Measurements from ENCODE around the gene KPNA3. TPM values are rescaled to one million over a fixed set of nuclear protein-coding genes. Genes with fewer than 3 reads are reported as not detected.

The KPNA3 gene
- total RNA-seq, 1 experiment from 2014 or later: 23.1 TPM

GRCh38 chr13:49694446-49694845 is 98.0 kb downstream of the KPNA3 start:
- CTCF ChIA-PET: no interaction called here
- no peak overlapping the region for H3K4me3 Mint-ChIP-seq (ENCODE audit: low read depth, unreplicated experiment)
- TF ChIP-seq CTCF (IDR thresholded peaks at IDR 0.05; ENCODE audit: unreplicated experiment): no peak
- H3K4me1 Mint-ChIP-seq (ENCODE audit: low read depth, unreplicated experiment): no peaks in the 10 kb centered on the region
- H3K27ac Mint-ChIP-seq (ENCODE audit: unreplicated experiment): peak overlapping the region; percentile 27
- DNase-seq: no peak
- no TSS peak for BruUV-seq (replicated peaks)
- intact Hi-C loops (cut with micrococcal nuclease; ENCODE audit: unreplicated experiment): no loop called here
- H3K9me3 Mint-ChIP-seq (ENCODE audit: low read depth, unreplicated experiment): no peaks in the 10 kb centered on the region
- H3K27me3 Mint-ChIP-seq (ENCODE audit: unreplicated experiment): no peaks in the 10 kb centered on the region
- H3K36me3 Mint-ChIP-seq (ENCODE audit: insufficient read depth, unreplicated experiment): peaks cover 25% of the 10 kb centered on the region

GRCh38 chr13:49693877-49694276 is 98.6 kb downstream of the KPNA3 start:
- Mint-ChIP-seq H3K27ac (ENCODE audit: unreplicated experiment) (peak overlapping the region; percentile 27), H3K9me3 (ENCODE audit: low read depth, unreplicated experiment) (no peaks in the 10 kb centered on the region), H3K36me3 (ENCODE audit: insufficient read depth, unreplicated experiment) (peaks cover 25% of the 10 kb centered on the region), H3K4me3 (ENCODE audit: low read depth, unreplicated experiment) (no peak overlapping the region), H3K27me3 (ENCODE audit: unreplicated experiment) (no peaks in the 10 kb centered on the region), H3K4me1 (ENCODE audit: low read depth, unreplicated experiment) (no peaks in the 10 kb centered on the region)
- DNase-seq: no peak
- no peak for TF ChIP-seq CTCF (IDR thresholded peaks at IDR 0.05; ENCODE audit: unreplicated experiment)
- no TSS peak for BruUV-seq (replicated peaks)
- CTCF ChIA-PET: no interaction called here
- intact Hi-C loops (cut with micrococcal nuclease; ENCODE audit: unreplicated experiment): no loop called here

GRCh38 chr13:49693191-49693733 is 99.2 kb downstream of the KPNA3 start:
- Mint-ChIP-seq H3K27me3 (ENCODE audit: unreplicated experiment) (no peaks in the 10 kb centered on the region), H3K9me3 (ENCODE audit: low read depth, unreplicated experiment) (no peaks in the 10 kb centered on the region), H3K4me3 (ENCODE audit: low read depth, unreplicated experiment) (no peak overlapping the region), H3K36me3 (ENCODE audit: insufficient read depth, unreplicated experiment) (peaks cover 25% of the 10 kb centered on the region), H3K4me1 (ENCODE audit: low read depth, unreplicated experiment) (no peaks in the 10 kb centered on the region), H3K27ac (ENCODE audit: unreplicated experiment) (peak overlapping the region; percentile 27)
- no peak for DNase-seq
- CTCF ChIA-PET: no interaction called here
- intact Hi-C loops (cut with micrococcal nuclease; ENCODE audit: unreplicated experiment): no loop called here
- TF ChIP-seq CTCF (IDR thresholded peaks at IDR 0.05; ENCODE audit: unreplicated experiment): no peak
- no TSS peak for BruUV-seq (replicated peaks)

GRCh38 chr13:49690995-49691784 is 101.3 kb downstream of the KPNA3 start, which contains the start of gene EBPL:
TSS of gene EBPL (minus strand) at chr13:49691486. CDS start at chr13:49691424, 62 bp downstream.
- Mint-ChIP-seq H3K4me1 (ENCODE audit: low read depth, unreplicated experiment) (no peaks in the 10 kb centered on the region), H3K36me3 (ENCODE audit: insufficient read depth, unreplicated experiment) (peaks cover 25% of the 10 kb centered on the region), H3K27ac (ENCODE audit: unreplicated experiment) (peak within 1 kb of the TSS; percentile 39), H3K9me3 (ENCODE audit: low read depth, unreplicated experiment) (no peaks in the 10 kb centered on the region), H3K27me3 (ENCODE audit: unreplicated experiment) (no peaks in the 10 kb centered on the region), H3K4me3 (ENCODE audit: low read depth, unreplicated experiment) (peak within 1 kb of the TSS; percentile 79)
- no peak for TF ChIP-seq CTCF (IDR thresholded peaks at IDR 0.05; ENCODE audit: unreplicated experiment)
- BruUV-seq (replicated peaks): no TSS peak
- peak; percentile 91 for DNase-seq
- CTCF ChIA-PET: interaction anchor here (0.8 to 1.5 kb wide), 2 partner anchors 102 to 245 kb away, joined by 3 to 8 read pairs; partner anchors contain the start of gene SPRYD7
- intact Hi-C loops (cut with micrococcal nuclease; ENCODE audit: unreplicated experiment): loop anchor here (2.0 kb wide), 1 partner anchor 102 kb away; the partner anchor contains the start of gene KPNA3

Measured in Calu3 (cell line).